CD14-positive monocyte (primary cell): ENCODE measurements around the gene ZC3H7A. TPM values are rescaled to one million over a fixed set of nuclear protein-coding genes. Genes with fewer than 3 reads are reported as not detected.

Source experiments
- DNase-seq, 3 donors: peaks; one replicate each; pipeline ENCODE4 v3.0.0-alpha.2; 2011 to 2022
- H2AFZ ChIP-seq: 2 replicates; pipeline ENCODE4 v1.6.0; 2012; ENCODE audit warnings: mild to moderate bottlenecking, low read depth, low read length, inconsistent platforms; ENCODE audit not compliant: insufficient read depth, poor library complexity, severe bottlenecking
- H3K27ac ChIP-seq, 2 donors: 1 replicate in 1 of 2; 2 replicates in 1 of 2; pipeline ENCODE4 v1.5.1; 2012 to 2013; ENCODE audit warnings: low read length in 2 of 2, control low read depth in 1 of 2, inconsistent platforms in 1 of 2, low read depth in 1 of 2, mild to moderate bottlenecking in 1 of 2
- H3K27me3 ChIP-seq, 2 donors: one replicate each; pipeline versions ENCODE4 v1.6.0 to v1.6.1; 2011 to 2013; ENCODE audit warnings: low read length in 2 of 2; ENCODE audit not compliant: control insufficient read depth in 2 of 2, insufficient read depth in 2 of 2
- H3K36me3 ChIP-seq, 2 donors: replicated peaks in 1 of 2; 1 replicate in 1 of 2; 2 replicates in 1 of 2; pipeline versions ENCODE4 v1.5.1 to v1.6.1; 2012 to 2013; ENCODE audit warnings: low read length in 2 of 2, control low read depth in 1 of 2, inconsistent platforms in 1 of 2, mild to moderate bottlenecking in 1 of 2; ENCODE audit not compliant: insufficient read depth in 2 of 2, control insufficient read depth in 1 of 2
- H3K4me1 ChIP-seq, 2 donors: 1 replicate in 1 of 2; 2 replicates in 1 of 2; pipeline versions ENCODE4 v1.5.1 to v1.6.1; 2012 to 2013; ENCODE audit warnings: low read length in 2 of 2, control low read depth in 1 of 2, inconsistent platforms in 1 of 2, mild to moderate bottlenecking in 1 of 2, moderate library complexity in 1 of 2; ENCODE audit not compliant: insufficient read depth in 2 of 2, control insufficient read depth in 1 of 2
- H3K4me2 ChIP-seq: replicated peaks from 2 replicates; pipeline ENCODE3; 2012; ENCODE audit warnings: low read length, moderate library complexity, mild to moderate bottlenecking; ENCODE audit not compliant: poor library complexity, severe bottlenecking; ENCODE audit errors: extremely low read depth
- H3K4me3 ChIP-seq, 3 experiments: fragments of 200-600 bp in 1 of 3; sonication (generic) in 1 of 3; replicated peaks in 1 of 3; 1 replicate in 2 of 3; 2 replicates in 1 of 3; pipeline ENCODE4 v1.5.1; 2011 to 2013; ENCODE audit warnings: low read length in 3 of 3, mild to moderate bottlenecking in 3 of 3, control low read depth in 2 of 3, low read depth in 2 of 3, inconsistent platforms in 1 of 3, moderate library complexity in 1 of 3
- H3K79me2 ChIP-seq: 2 replicates; pipeline ENCODE4 v1.6.0; 2012; ENCODE audit warnings: mild to moderate bottlenecking, control low read depth, inconsistent platforms, low read length, moderate library complexity; ENCODE audit not compliant: insufficient read depth
- H3K9ac ChIP-seq: 2 replicates; pipeline ENCODE4 v1.6.0; 2017; ENCODE audit warnings: low read length, mild to moderate bottlenecking; ENCODE audit not compliant: insufficient read depth, poor library complexity, severe bottlenecking
- H3K9me3 ChIP-seq, 2 donors: replicated peaks in 1 of 2; 1 replicate in 1 of 2; 2 replicates in 1 of 2; pipeline versions ENCODE4 v1.5.1 to v1.6.1; 2012 to 2013; ENCODE audit warnings: low read length in 2 of 2, control low read depth in 1 of 2; ENCODE audit not compliant: control insufficient read depth in 1 of 2, insufficient read depth in 1 of 2
- H4K20me1 ChIP-seq: 2 replicates; pipeline ENCODE4 v1.6.0; 2012; ENCODE audit warnings: mild to moderate bottlenecking, low read length, control low read depth, moderate library complexity; ENCODE audit not compliant: insufficient read depth
- H3K27ac Mint-ChIP-seq, 7 donors: one replicate each; pipeline ENCODE4 v1.8.0; 2020; ENCODE audit warnings: mild to moderate bottlenecking in 7 of 7, mixed read lengths in 7 of 7, moderate library complexity in 6 of 7, inconsistent platforms in 2 of 7
- H3K27me3 Mint-ChIP-seq, 3 donors: one replicate each; pipeline ENCODE4 v1.8.0; 2021 to 2022; ENCODE audit warnings: low read depth in 3 of 3, mild to moderate bottlenecking in 3 of 3, mixed read lengths in 3 of 3, moderate library complexity in 3 of 3, inconsistent platforms in 1 of 3
- H3K36me3 Mint-ChIP-seq, 2 donors: one replicate each; pipeline ENCODE4 v1.8.0; 2020; ENCODE audit warnings: mixed read lengths in 2 of 2, inconsistent platforms in 1 of 2, mild to moderate bottlenecking in 1 of 2
- H3K4me1 Mint-ChIP-seq: one replicate; pipeline ENCODE4 v1.8.0; 2020; ENCODE audit warnings: mild to moderate bottlenecking, mixed read lengths
- H3K4me3 Mint-ChIP-seq, 2 donors: one replicate each; pipeline ENCODE4 v1.8.0; 2020; ENCODE audit warnings: mild to moderate bottlenecking in 2 of 2, mixed read lengths in 2 of 2, moderate library complexity in 1 of 2
- H3K9me3 Mint-ChIP-seq, 7 donors: one replicate each; pipeline ENCODE4 v1.8.0; 2020 to 2022; ENCODE audit warnings: mixed read lengths in 7 of 7, mild to moderate bottlenecking in 6 of 7, moderate library complexity in 6 of 7, inconsistent platforms in 2 of 7
- CTCF ChIP-seq: fragments of 200-600 bp; IDR thresholded peaks from one replicate; pipeline ENCODE4 v1.8.0; 2022; ENCODE audit warnings: antibody characterized with exemption, mild to moderate bottlenecking
- WGBS: methylation state at CpG from one replicate; pipeline ENCODE4 v1.1.5; 2013; ENCODE audit warnings: missing lambda C conversion rate; ENCODE audit not compliant: insufficient coverage; 5-methylcytosine and 5-hydroxymethylcytosine counted together
- intact Hi-C, 2 donors: fragments of 100-400 bp; cut with micrococcal nuclease; formaldehyde crosslinking; loops; one replicate each; pipeline versions ENCODE4 v1.15.0 to v1.15.1; 2023
- polyA plus RNA-seq, 3 donors: library from polyadenylated mRNA; depleted of rRNA in 1 of 3; unstranded in 2 of 3; stranded (reverse) in 1 of 3; fragments of 300-500 nt in 2 of 3; fragments of >200 nt in 1 of 3; fragmentation: Illumina TruSeq in 2 of 3; gene quantifications; 1 replicate in 2 of 3; 2 replicates in 1 of 3; pipeline ENCODE4 v1.2.3, GENCODE V29; 2012 to 2021

Gene ZC3H7A
- polyA plus RNA-seq, 3 donors = 22.6 to 62.0 (median 27.5) TPM

GRCh38 chr16:11841026-11841425 is 44.0 kb upstream of the ZC3H7A start:
- no peak overlapping the region for H3K4me2 ChIP-seq
- no peaks in the 10 kb centered on the region for H3K27me3 ChIP-seq
- no peaks in the 10 kb centered on the region for H3K9me3 ChIP-seq
- no peaks in the 10 kb centered on the region for H3K4me1 ChIP-seq
- H4K20me1 ChIP-seq = peaks cover 54% of the 10 kb centered on the region
- H3K4me3 ChIP-seq = no peak overlapping the region
- no peak overlapping the region for H2AFZ ChIP-seq
- H3K27ac ChIP-seq = no peak overlapping the region
- no peak for TF ChIP-seq CTCF
- peaks cover 77 to 98% of the 10 kb centered on the region in 2 donors for H3K36me3 Mint-ChIP-seq
- no peak overlapping the region for H3K9ac ChIP-seq
- peaks cover 21% of the 10 kb centered on the region for H3K79me2 ChIP-seq
- WGBS = 97% methylated on average over 7 of the region's 7 CpGs
- H3K4me1 Mint-ChIP-seq = no peaks in the 10 kb centered on the region
- DNase-seq = no peak
- intact Hi-C loops = no loop called here
- H3K36me3 ChIP-seq = peaks cover 92 to 98% of the 10 kb centered on the region in 2 donors
- H3K9me3 Mint-ChIP-seq = no peaks in the 10 kb centered on the region
- no peak overlapping the region for H3K4me3 Mint-ChIP-seq
- H3K27ac Mint-ChIP-seq = no peak overlapping the region
- no peaks in the 10 kb centered on the region for H3K27me3 Mint-ChIP-seq

- no peaks in the 10 kb centered on the region for H3K9me3 Mint-ChIP-seq
- H3K9me3 ChIP-seq = no peaks in the 10 kb centered on the region
- H3K4me1 Mint-ChIP-seq = peaks cover 19% of the 10 kb centered on the region
- no peak overlapping the region for H3K4me2 ChIP-seq
- no peaks in the 10 kb centered on the region for H3K27me3 ChIP-seq
- TF ChIP-seq CTCF = no peak
- H3K27me3 Mint-ChIP-seq = no peaks in the 10 kb centered on the region
- intact Hi-C loops = no loop called here
- DNase-seq = no peak
- no peak overlapping the region for H3K4me3 Mint-ChIP-seq
- H3K4me3 ChIP-seq = no peak overlapping the region
- H3K36me3 ChIP-seq = peaks cover 57 to 60% of the 10 kb centered on the region in 2 donors
- peaks cover 55 to 60% of the 10 kb centered on the region in 2 donors for H3K36me3 Mint-ChIP-seq
- no peaks in the 10 kb centered on the region for H3K79me2 ChIP-seq
- WGBS = 100% methylated on average over 1 of the region's 7 CpGs
- H2AFZ ChIP-seq = no peak overlapping the region
- peaks cover 17% of the 10 kb centered on the region for H4K20me1 ChIP-seq
- H3K9ac ChIP-seq = no peak overlapping the region
- peaks cover 13 to 18% of the 10 kb centered on the region in 2 donors for H3K4me1 ChIP-seq
- no peak overlapping the region for H3K27ac ChIP-seq
- no peak overlapping the region for H3K27ac Mint-ChIP-seq
Observed at GRCh38 chr16:11836650-11837244, 39.7 kb upstream of the ZC3H7A start.
